ENCODE results near the gene DBN1. TPM values are rescaled to one million over a fixed set of nuclear protein-coding genes. Genes with fewer than 3 reads are reported as not detected.

DBN1 gene
- total and polyA plus RNA-seq, 9 of the 15 experiments (the other 6 are each of a cell fraction or from before 2014, with no cell fraction given): 0.25 to 87.2 (median 27.9) TPM

DNA sequence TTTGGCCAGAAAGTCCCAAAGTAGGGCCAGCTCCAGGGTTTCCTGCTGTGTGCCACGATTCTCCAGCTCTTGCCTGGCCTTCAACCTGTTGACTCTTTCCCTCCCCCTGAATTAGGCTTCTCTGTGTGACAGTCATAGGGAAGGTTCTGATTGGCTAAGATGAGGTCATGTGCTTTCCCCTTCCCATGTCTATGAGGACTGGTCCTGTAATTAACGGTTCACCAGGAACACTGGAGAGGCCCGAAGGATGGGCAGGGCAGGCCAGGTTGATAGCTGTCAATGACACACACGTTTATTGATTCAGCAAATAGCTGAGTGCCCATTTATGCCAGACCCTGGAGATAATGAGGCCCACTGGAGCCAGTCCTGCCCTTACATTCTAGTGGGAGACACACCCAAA lies 35.8 kb downstream of the DBN1 start:
- peaks cover 96% of the 10 kb centered on the region; the same call in 2 of the 3 replicates for H3K36me3 ChIP-seq (ENCODE audit: control insufficient read depth, insufficient read depth, low read length)
- TSS peak; percentile 19 for BruUV-seq (replicated peaks)
- H4K20me1 ChIP-seq (replicated peaks; ENCODE audit: control insufficient read depth, insufficient read depth, low read length): 0 out of 2 replicates have a peak, but pooled peaks cover 3% of the 10 kb centered on the region
- intact Hi-C loops (cut with micrococcal nuclease): no loop called here
- peak; percentile 7; the same call in 2 of the 3 replicates for ATAC-seq
- H3K27ac ChIP-seq (ENCODE audit: extremely low read depth, low read depth, low read length): no peak overlapping the region
- in situ Hi-C loops (cut with MboI): no loop called here
- no peaks in the 10 kb centered on the region for H3K79me2 ChIP-seq (ENCODE audit: control insufficient read depth, insufficient read depth, low read length)
- no peaks in the 10 kb centered on the region for H3K9me3 ChIP-seq (replicated peaks; ENCODE audit: control insufficient read depth, insufficient read depth, low read depth, low read length)
- CTCF ChIA-PET (ENCODE audit: low intra/inter-chr PET ratio): no interaction called here
- H2AFZ ChIP-seq (ENCODE audit: low read depth, low read length): no peak overlapping the region
- H3K4me1 ChIP-seq (replicated peaks in 1 of 2; ENCODE audit: control insufficient read depth in 2 of 2, insufficient read depth in 2 of 2, low read length in 2 of 2): peaks cover 0 to 31% of the 10 kb centered on the region in 2 experiments; a peak in 2 of 5 replicates
- DNase-seq (ENCODE audit: extremely low read depth in 1 of 4, low spot score in 3 of 4): peak in 2 of 4 experiments; percentile 41 to 48
- H3K9ac ChIP-seq (ENCODE audit: insufficient read depth in 1 of 2, low read depth in 2 of 2, low read length in 2 of 2): no peak overlapping the region
- POLR2A ChIA-PET: interaction anchor here (0.7 to 2.2 kb wide), 8 partner anchors 9 to 129 kb away, joined by 3 to 16 read pairs (median 3); partner anchors contain the start of genes GRK6 and PRR7
- H3K27me3 ChIP-seq (ENCODE audit: control insufficient read depth in 2 of 2, insufficient read depth in 2 of 2, low read length in 2 of 2): no peaks in the 10 kb centered on the region
- WGBS (ENCODE audit: insufficient coverage, low coverage, missing lambda C conversion rate): 81% methylated on average over 4 of the region's 4 CpGs
- no peak overlapping the region for H3K4me3 ChIP-seq
- TF ChIP-seq, protein P1, sequence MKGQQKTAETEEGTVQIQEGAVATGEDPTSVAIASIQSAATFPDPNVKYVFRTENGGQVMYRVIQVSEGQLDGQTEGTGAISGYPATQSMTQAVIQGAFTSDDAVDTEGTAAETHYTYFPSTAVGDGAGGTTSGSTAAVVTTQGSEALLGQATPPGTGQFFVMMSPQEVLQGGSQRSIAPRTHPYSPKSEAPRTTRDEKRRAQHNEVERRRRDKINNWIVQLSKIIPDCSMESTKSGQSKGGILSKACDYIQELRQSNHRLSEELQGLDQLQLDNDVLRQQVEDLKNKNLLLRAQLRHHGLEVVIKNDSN (CRISPR knock-in tag; IDR thresholded peaks at IDR 0.05): peak; percentile 71
- TF ChIP-seq NEUROD1 (IDR thresholded peaks at IDR 0.05; ENCODE audit: borderline replicate concordance, low read depth, low read length, partially characterized antibody) (no peak), NFXL1 (CRISPR knock-in tag; IDR thresholded peaks at IDR 0.05) (no peak), RAD51 (IDR thresholded peaks at IDR 0.05; ENCODE audit: borderline replicate concordance, low read depth) (peak; percentile 54; the same call in 1 of the 2 replicates), NFYB (IDR thresholded peaks at IDR 0.05; ENCODE audit: extremely low read depth, insufficient read length) (peak; percentile 34)
- TF ChIP-seq, protein P2, sequence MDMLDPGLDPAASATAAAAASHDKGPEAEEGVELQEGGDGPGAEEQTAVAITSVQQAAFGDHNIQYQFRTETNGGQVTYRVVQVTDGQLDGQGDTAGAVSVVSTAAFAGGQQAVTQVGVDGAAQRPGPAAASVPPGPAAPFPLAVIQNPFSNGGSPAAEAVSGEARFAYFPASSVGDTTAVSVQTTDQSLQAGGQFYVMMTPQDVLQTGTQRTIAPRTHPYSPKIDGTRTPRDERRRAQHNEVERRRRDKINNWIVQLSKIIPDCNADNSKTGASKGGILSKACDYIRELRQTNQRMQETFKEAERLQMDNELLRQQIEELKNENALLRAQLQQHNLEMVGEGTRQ (CRISPR knock-in tag; IDR thresholded peaks at IDR 0.05): peak; percentile 26; the same call in 1 of the 2 replicates
- no peak overlapping the region for H3K4me2 ChIP-seq (ENCODE audit: insufficient read depth, low read length)
- no peaks in the 10 kb centered on the region for H3K9me1 ChIP-seq (ENCODE audit: control insufficient read depth, insufficient read depth, low read length)
- no peak for FAIRE-seq

All from K562 (cell line).